Lower leg skin (tissue), 4 donors: ENCODE results near the gene THADA. TPM values are rescaled to one million over a fixed set of nuclear protein-coding genes. Genes with fewer than 3 reads are reported as not detected.

ENCODE experiments used
- DNase-seq, 2 donors: peaks; one replicate each; pipeline ENCODE4 v3.0.0-alpha.2; 2019; ENCODE audit warnings: low spot score in 2 of 2
- H3K4me3 ChIP-seq: fragments of 200-600 bp; sonication (generic); 2 replicates; pipeline ENCODE4 v1.5.1; 2017; ENCODE audit warnings: mild to moderate bottlenecking, low read depth; ENCODE audit not compliant: poor library complexity, severe bottlenecking
- POLR2A ChIP-seq, 2 donors: fragments of 450-650 bp; IDR thresholded peaks; one replicate each; pipeline ENCODE4 v1.6.1; 2016 to 2017; ENCODE audit warnings: antibody characterized with exemption in 2 of 2, mild to moderate bottlenecking in 1 of 2, moderate library complexity in 1 of 2
- WGBS, 2 donors: methylation state at CpG; one replicate each; pipeline ENCODE4 v1.1.5; 2018; 5-methylcytosine and 5-hydroxymethylcytosine counted together
- intact Hi-C: fragments of 100-400 bp; cut with DNase I; formaldehyde crosslinking; loops from one replicate; pipeline ENCODE4 v1.15.0; 2023; ENCODE audit warnings: low total_unique reads
- total RNA-seq, 4 donors: library from RNA; depleted of rRNA; stranded (reverse); fragments of >200 nt; gene quantifications; one replicate each; pipeline ENCODE4 v1.1.0, GENCODE V29; 2016
- TF ChIP-seq, protein P1 (sequence below), 3 donors: fragments of 450-650 bp; IDR thresholded peaks; one replicate each; pipeline ENCODE4 v1.5.1; 2016; ENCODE audit warnings: antibody characterized with exemption in 3 of 3, mild to moderate bottlenecking in 3 of 3, moderate library complexity in 2 of 3

THADA gene
- total RNA-seq, 4 donors from 2014 or later = 19.5 to 26.4 (median 22.2) TPM

GRCh38 chr2:43585708-43586107, 10.1 kb downstream of the THADA start:
- no peak for DNase-seq
- intact Hi-C loops = no loop called here
- H3K4me3 ChIP-seq = no peak overlapping the region
- TF ChIP-seq POLR2A (IDR thresholded peaks at IDR 0.05) = no peak
- TF ChIP-seq, protein P1, sequence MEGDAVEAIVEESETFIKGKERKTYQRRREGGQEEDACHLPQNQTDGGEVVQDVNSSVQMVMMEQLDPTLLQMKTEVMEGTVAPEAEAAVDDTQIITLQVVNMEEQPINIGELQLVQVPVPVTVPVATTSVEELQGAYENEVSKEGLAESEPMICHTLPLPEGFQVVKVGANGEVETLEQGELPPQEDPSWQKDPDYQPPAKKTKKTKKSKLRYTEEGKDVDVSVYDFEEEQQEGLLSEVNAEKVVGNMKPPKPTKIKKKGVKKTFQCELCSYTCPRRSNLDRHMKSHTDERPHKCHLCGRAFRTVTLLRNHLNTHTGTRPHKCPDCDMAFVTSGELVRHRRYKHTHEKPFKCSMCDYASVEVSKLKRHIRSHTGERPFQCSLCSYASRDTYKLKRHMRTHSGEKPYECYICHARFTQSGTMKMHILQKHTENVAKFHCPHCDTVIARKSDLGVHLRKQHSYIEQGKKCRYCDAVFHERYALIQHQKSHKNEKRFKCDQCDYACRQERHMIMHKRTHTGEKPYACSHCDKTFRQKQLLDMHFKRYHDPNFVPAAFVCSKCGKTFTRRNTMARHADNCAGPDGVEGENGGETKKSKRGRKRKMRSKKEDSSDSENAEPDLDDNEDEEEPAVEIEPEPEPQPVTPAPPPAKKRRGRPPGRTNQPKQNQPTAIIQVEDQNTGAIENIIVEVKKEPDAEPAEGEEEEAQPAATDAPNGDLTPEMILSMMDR (IDR thresholded peaks at IDR 0.05) = no peak
- WGBS, 2 donors = 94% methylated on average over 3 of the region's 3 CpGs

DNA sequence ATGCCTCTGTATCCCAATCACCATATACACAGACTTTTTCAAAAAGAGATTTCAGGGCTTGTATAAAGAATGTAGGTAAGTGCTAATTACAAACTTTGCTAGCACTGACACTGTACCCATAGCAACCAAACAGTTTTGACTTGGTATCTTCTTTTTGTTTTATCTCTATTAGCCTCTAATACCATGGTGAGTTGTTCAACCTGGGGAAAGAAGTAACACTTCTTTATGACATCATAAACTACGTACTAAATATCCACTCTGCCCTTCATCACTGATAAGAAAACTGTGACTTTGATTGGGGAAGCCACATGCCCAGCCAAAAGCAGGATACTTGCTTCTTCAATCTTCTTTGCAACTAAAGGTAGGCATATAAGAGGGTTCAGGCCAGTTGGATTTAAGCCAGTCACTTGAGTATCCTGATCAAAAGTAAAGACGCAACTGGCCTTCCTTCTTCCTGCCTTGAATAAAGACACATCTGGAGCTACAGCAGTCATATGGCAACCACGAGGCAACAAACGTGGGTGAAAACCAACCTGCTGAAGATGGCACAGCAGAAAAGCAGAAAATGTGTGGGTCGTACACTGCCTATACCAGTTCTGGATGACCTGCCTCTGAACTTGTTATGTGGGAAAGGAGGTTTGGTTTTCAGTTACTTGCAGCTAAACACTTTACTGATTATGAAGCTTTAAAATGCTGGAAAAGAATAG, 16.4 kb downstream of the THADA start:
- intact Hi-C loops = no loop called here
- no peak for TF ChIP-seq POLR2A (IDR thresholded peaks at IDR 0.05)
- TF ChIP-seq, protein P1 (IDR thresholded peaks at IDR 0.05) = no peak
- no peak for DNase-seq
- 88 to 89% methylated on average over 5 of the region's 5 CpGs for WGBS, 2 donors
- no peak overlapping the region for H3K4me3 ChIP-seq

- intact Hi-C loops = no loop called here
- TF ChIP-seq POLR2A (IDR thresholded peaks at IDR 0.05) = no peak
- TF ChIP-seq, protein P1 (IDR thresholded peaks at IDR 0.05) = no peak
- DNase-seq = no peak
- WGBS, 2 donors = 47 to 50% methylated on average over 8 of the region's 8 CpGs
- no peak overlapping the region for H3K4me3 ChIP-seq
Observed at GRCh38 chr2:43576981-43577892, 18.6 kb downstream of the THADA start.

DNA sequence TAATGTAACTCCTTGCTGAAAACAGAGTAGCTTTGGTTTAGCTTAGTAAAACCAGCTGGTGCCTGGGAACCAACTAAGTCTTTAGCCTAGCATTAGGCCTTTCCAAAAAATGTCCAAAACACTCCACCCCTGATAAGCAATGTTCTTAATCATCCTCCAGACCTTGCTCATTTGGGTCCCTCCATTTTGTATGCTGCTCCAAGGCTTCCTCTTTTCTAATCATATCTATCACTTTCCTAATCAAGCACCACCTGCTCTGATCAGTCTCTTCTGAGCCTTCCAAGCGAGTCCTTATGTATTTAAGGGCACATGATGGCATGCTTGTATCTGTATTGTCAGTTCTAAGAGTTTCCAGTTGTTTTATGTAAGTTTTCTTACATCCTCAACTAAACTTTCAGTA, 23.6 kb downstream of the THADA start:
- H3K4me3 ChIP-seq = no peak overlapping the region
- intact Hi-C loops = no loop called here
- WGBS, 2 donors = 79 to 97% methylated on average over 1 of the region's 1 CpG
- DNase-seq = no peak
- TF ChIP-seq, protein P1 (IDR thresholded peaks at IDR 0.05) = no peak
- TF ChIP-seq POLR2A (IDR thresholded peaks at IDR 0.05) = no peak

DNA sequence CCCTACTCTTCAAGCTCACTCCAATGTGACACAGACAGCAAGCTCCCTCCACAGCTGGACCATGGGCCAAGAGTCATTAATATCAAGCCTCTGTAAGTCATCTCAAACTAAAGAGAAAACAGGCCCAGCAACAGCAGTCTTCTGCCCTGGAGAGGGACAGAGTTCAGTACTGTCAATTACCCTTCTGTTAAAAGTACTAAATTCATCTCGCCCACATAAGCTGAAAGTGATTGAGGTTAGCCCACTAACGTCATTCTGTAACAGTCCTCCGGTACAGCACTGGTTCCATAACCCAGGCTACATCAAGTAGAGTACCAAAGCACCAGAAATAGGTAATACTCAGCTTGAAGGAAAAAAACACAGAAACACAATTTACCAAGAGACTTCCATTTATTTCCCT, 25.9 kb downstream of the THADA start:
- no peak for DNase-seq
- intact Hi-C loops = no loop called here
- H3K4me3 ChIP-seq = no peak overlapping the region
- 85 to 87% methylated on average over 3 of the region's 3 CpGs for WGBS, 2 donors
- TF ChIP-seq, protein P1 (IDR thresholded peaks at IDR 0.05) = no peak
- TF ChIP-seq POLR2A (IDR thresholded peaks at IDR 0.05) = no peak
